Erythroblast (primary cell): ENCODE measurements around the gene EPS8L3.

Experiments used
- GATA1 ChIP-seq: IDR thresholded peaks from 2 replicates; pipeline ENCODE4 v1.6.1; 2011; ENCODE audit warnings: low read depth, mild to moderate bottlenecking, control low read depth, low read length, moderate library complexity
- POLR2A ChIP-seq: IDR thresholded peaks from 2 replicates; pipeline ENCODE4 v1.6.1; 2011; ENCODE audit warnings: mild to moderate bottlenecking, low read length

DNA sequence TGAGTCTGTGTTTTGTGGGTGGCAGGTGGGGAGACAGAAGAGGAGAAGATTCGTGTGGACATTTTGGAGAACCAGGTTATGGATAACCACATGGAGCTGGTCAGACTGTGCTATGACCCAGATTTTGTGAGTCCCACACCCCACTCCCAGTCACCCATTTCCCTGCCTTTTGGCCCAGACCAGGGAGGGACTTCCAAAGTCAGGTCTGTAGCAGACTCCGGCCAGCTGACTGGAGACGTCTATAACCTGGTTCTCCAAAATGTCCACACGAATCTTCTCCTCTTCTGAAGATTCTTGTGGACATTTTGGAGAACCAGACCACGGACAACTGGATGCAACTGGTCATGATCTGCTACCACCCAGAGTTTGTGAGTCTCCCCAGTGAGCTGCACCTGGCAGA, 50.1 kb downstream of the EPS8L3 start:
- TF ChIP-seq POLR2A (no peak), GATA1 (no peak)
